Measurements from ENCODE around the gene XK.

The XK gene

GRCh38 chrX:37686996-37687395 lies 1.4 kb downstream of the XK start:
- H3K4ac ChIP-seq (ENCODE audit: low read depth, low read length), result no peak overlapping the region
- H2AFZ ChIP-seq (ENCODE audit: insufficient read depth, low read length, poor library complexity), result no peak overlapping the region
- no peak overlapping the region for H3K9ac ChIP-seq (ENCODE audit: low read length)
- H3K36me3 ChIP-seq (ENCODE audit: control insufficient read depth in 1 of 2, insufficient read depth in 2 of 2, low read length in 2 of 2), result no peaks in the 10 kb centered on the region
- no peak overlapping the region for H3K4me2 ChIP-seq (ENCODE audit: low read length)
- H2AK5ac ChIP-seq (ENCODE audit: low read length), result no peak overlapping the region
- no peaks in the 10 kb centered on the region for H3K9me3 ChIP-seq (ENCODE audit: insufficient read depth, low read depth, low read length)
- no peaks in the 10 kb centered on the region for H3K4me1 ChIP-seq (ENCODE audit: control insufficient read depth in 1 of 2, insufficient read depth in 2 of 2, low read length in 2 of 2)
- no peak overlapping the region for H2BK120ac ChIP-seq (ENCODE audit: insufficient read depth, low read length, poor library complexity)
- no peak overlapping the region for H2BK12ac ChIP-seq (ENCODE audit: low read length)
- no peak overlapping the region for H4K8ac ChIP-seq (ENCODE audit: low read depth, low read length)
- no peaks in the 10 kb centered on the region for H3K79me2 ChIP-seq (ENCODE audit: control insufficient read depth, insufficient read depth, low read length, poor library complexity)
- no peak overlapping the region for H3K4me3 ChIP-seq (ENCODE audit: low read depth, low read length)
- H3K27ac ChIP-seq (ENCODE audit: low read depth, low read length), result no peak overlapping the region
- H4K91ac ChIP-seq (ENCODE audit: low read depth, low read length), result no peak overlapping the region
- H3K79me1 ChIP-seq (ENCODE audit: low read length), result no peaks in the 10 kb centered on the region
- H3K23ac ChIP-seq (ENCODE audit: low read length), result no peak overlapping the region
- H3K14ac ChIP-seq (ENCODE audit: low read length), result no peak overlapping the region
- no peak overlapping the region for H3K18ac ChIP-seq (ENCODE audit: low read length)
- H3K27me3 ChIP-seq (ENCODE audit: insufficient read depth, low read length), result no peaks in the 10 kb centered on the region
- H2BK5ac ChIP-seq (ENCODE audit: low read depth, low read length, poor library complexity), result no peak overlapping the region
- no peak overlapping the region for H4K12ac ChIP-seq (ENCODE audit: low read depth, low read length)
- no CpG with 5 or more reads among the region's 3 CpGs for WGBS (ENCODE audit: extremely low coverage, insufficient coverage, insufficient read length)
- DNase-seq, result no peak

- no peaks in the 10 kb centered on the region for H3K27me3 ChIP-seq (ENCODE audit: insufficient read depth, low read length)
- no peak overlapping the region for H2AK5ac ChIP-seq (ENCODE audit: low read length)
- H2BK12ac ChIP-seq (ENCODE audit: low read length), result no peak overlapping the region
- no peak overlapping the region for H3K18ac ChIP-seq (ENCODE audit: low read length)
- H3K9ac ChIP-seq (ENCODE audit: low read length), result no peak overlapping the region
- H3K79me2 ChIP-seq (ENCODE audit: control insufficient read depth, insufficient read depth, low read length, poor library complexity), result no peaks in the 10 kb centered on the region
- H3K4me2 ChIP-seq (ENCODE audit: low read length), result no peak overlapping the region
- no peak overlapping the region for H2AFZ ChIP-seq (ENCODE audit: insufficient read depth, low read length, poor library complexity)
- DNase-seq, result no peak
- H3K4me1 ChIP-seq (ENCODE audit: control insufficient read depth in 1 of 2, insufficient read depth in 2 of 2, low read length in 2 of 2), result no peaks in the 10 kb centered on the region
- no peak overlapping the region for H3K4me3 ChIP-seq (ENCODE audit: low read depth, low read length)
- H3K4ac ChIP-seq (ENCODE audit: low read depth, low read length), result no peak overlapping the region
- no peak overlapping the region for H3K27ac ChIP-seq (ENCODE audit: low read depth, low read length)
- no peak overlapping the region for H4K12ac ChIP-seq (ENCODE audit: low read depth, low read length)
- no peak overlapping the region for H4K8ac ChIP-seq (ENCODE audit: low read depth, low read length)
- no peak overlapping the region for H3K14ac ChIP-seq (ENCODE audit: low read length)
- no peak overlapping the region for H2BK5ac ChIP-seq (ENCODE audit: low read depth, low read length, poor library complexity)
- H4K91ac ChIP-seq (ENCODE audit: low read depth, low read length), result no peak overlapping the region
- no peak overlapping the region for H3K23ac ChIP-seq (ENCODE audit: low read length)
- H3K36me3 ChIP-seq (ENCODE audit: control insufficient read depth in 1 of 2, insufficient read depth in 2 of 2, low read length in 2 of 2), result no peaks in the 10 kb centered on the region
- H3K79me1 ChIP-seq (ENCODE audit: low read length), result no peaks in the 10 kb centered on the region
- no peaks in the 10 kb centered on the region for H3K9me3 ChIP-seq (ENCODE audit: insufficient read depth, low read depth, low read length)
- no peak overlapping the region for H2BK120ac ChIP-seq (ENCODE audit: insufficient read depth, low read length, poor library complexity)
Observed at GRCh38 chrX:37690119-37690518, 4.5 kb downstream of the XK start.

- no peaks in the 10 kb centered on the region for H3K79me1 ChIP-seq (ENCODE audit: low read length)
- no peak overlapping the region for H3K4me2 ChIP-seq (ENCODE audit: low read length)
- no peak overlapping the region for H2BK5ac ChIP-seq (ENCODE audit: low read depth, low read length, poor library complexity)
- H3K4me1 ChIP-seq (ENCODE audit: control insufficient read depth in 1 of 2, insufficient read depth in 2 of 2, low read length in 2 of 2), result no peaks in the 10 kb centered on the region
- H3K79me2 ChIP-seq (ENCODE audit: control insufficient read depth, insufficient read depth, low read length, poor library complexity), result no peaks in the 10 kb centered on the region
- H3K36me3 ChIP-seq (ENCODE audit: control insufficient read depth in 1 of 2, insufficient read depth in 2 of 2, low read length in 2 of 2), result no peaks in the 10 kb centered on the region
- no peak overlapping the region for H3K18ac ChIP-seq (ENCODE audit: low read length)
- no peak overlapping the region for H3K27ac ChIP-seq (ENCODE audit: low read depth, low read length)
- no CpG with 5 or more reads among the region's 3 CpGs for WGBS (ENCODE audit: extremely low coverage, insufficient coverage, insufficient read length)
- no peak overlapping the region for H3K4me3 ChIP-seq (ENCODE audit: low read depth, low read length)
- no peak overlapping the region for H2AK5ac ChIP-seq (ENCODE audit: low read length)
- DNase-seq, result no peak
- H2BK12ac ChIP-seq (ENCODE audit: low read length), result no peak overlapping the region
- no peak overlapping the region for H4K91ac ChIP-seq (ENCODE audit: low read depth, low read length)
- H3K9me3 ChIP-seq (ENCODE audit: insufficient read depth, low read depth, low read length), result no peaks in the 10 kb centered on the region
- H2BK120ac ChIP-seq (ENCODE audit: insufficient read depth, low read length, poor library complexity), result no peak overlapping the region
- no peak overlapping the region for H3K14ac ChIP-seq (ENCODE audit: low read length)
- no peak overlapping the region for H4K8ac ChIP-seq (ENCODE audit: low read depth, low read length)
- no peak overlapping the region for H2AFZ ChIP-seq (ENCODE audit: insufficient read depth, low read length, poor library complexity)
- no peaks in the 10 kb centered on the region for H3K27me3 ChIP-seq (ENCODE audit: insufficient read depth, low read length)
- H3K4ac ChIP-seq (ENCODE audit: low read depth, low read length), result no peak overlapping the region
- H3K23ac ChIP-seq (ENCODE audit: low read length), result no peak overlapping the region
- H3K9ac ChIP-seq (ENCODE audit: low read length), result no peak overlapping the region
- no peak overlapping the region for H4K12ac ChIP-seq (ENCODE audit: low read depth, low read length)
Observed at GRCh38 chrX:37692918-37693317, 7.3 kb downstream of the XK start.

GRCh38 chrX:37697169-37697760 lies 11.7 kb downstream of the XK start:
- Histone ChIP-seq H3K4me1 (ENCODE audit: control insufficient read depth in 1 of 2, insufficient read depth in 2 of 2, low read length in 2 of 2) (no peaks in the 10 kb centered on the region), H3K36me3 (ENCODE audit: control insufficient read depth in 1 of 2, insufficient read depth in 2 of 2, low read length in 2 of 2) (no peaks in the 10 kb centered on the region), H3K27ac (ENCODE audit: low read depth, low read length) (no peak overlapping the region), H3K79me1 (ENCODE audit: low read length) (no peaks in the 10 kb centered on the region), H3K9ac (ENCODE audit: low read length) (no peak overlapping the region), H4K91ac (ENCODE audit: low read depth, low read length) (no peak overlapping the region), H2BK5ac (ENCODE audit: low read depth, low read length, poor library complexity) (no peak overlapping the region), H3K18ac (ENCODE audit: low read length) (no peak overlapping the region), H2BK120ac (ENCODE audit: insufficient read depth, low read length, poor library complexity) (no peak overlapping the region), H3K79me2 (ENCODE audit: control insufficient read depth, insufficient read depth, low read length, poor library complexity) (no peaks in the 10 kb centered on the region), H2AK5ac (ENCODE audit: low read length) (no peak overlapping the region), H3K4ac (ENCODE audit: low read depth, low read length) (no peak overlapping the region), H2AFZ (ENCODE audit: insufficient read depth, low read length, poor library complexity) (no peak overlapping the region), H3K14ac (ENCODE audit: low read length) (no peak overlapping the region), H3K4me2 (ENCODE audit: low read length) (no peak overlapping the region), H4K8ac (ENCODE audit: low read depth, low read length) (no peak overlapping the region), H3K9me3 (ENCODE audit: insufficient read depth, low read depth, low read length) (no peaks in the 10 kb centered on the region), H2BK12ac (ENCODE audit: low read length) (no peak overlapping the region), H3K23ac (ENCODE audit: low read length) (no peak overlapping the region), H3K4me3 (ENCODE audit: low read depth, low read length) (no peak overlapping the region), H3K27me3 (ENCODE audit: insufficient read depth, low read length) (no peaks in the 10 kb centered on the region), H4K12ac (ENCODE audit: low read depth, low read length) (no peak overlapping the region)
- no CpG with 5 or more reads among the region's 1 CpG for WGBS (ENCODE audit: extremely low coverage, insufficient coverage, insufficient read length)
- DNase-seq, result no peak

Data from trophoblast cell (in vitro differentiated cells and primary cell).